Neural progenitor cell (in vitro differentiated cells): ENCODE results near the gene MYO18B.

Experiments
- EZH2 ChIP-seq: fragments of 200-600 bp; sonication (generic); IDR thresholded peaks from 2 replicates; pipeline ENCODE4 v1.6.1; 2017; ENCODE audit warnings: antibody characterized with exemption, mild to moderate bottlenecking, moderate library complexity
- EZH2phosphoT487 ChIP-seq: fragments of 200-600 bp; sonication (generic); IDR thresholded peaks from 2 replicates; pipeline ENCODE4 v1.6.1; 2017; ENCODE audit warnings: antibody characterized with exemption
- TF ChIP-seq, protein P1 (sequence below): fragments of 200-600 bp; sonication (generic); IDR thresholded peaks from 2 replicates; pipeline ENCODE4 v1.5.1; 2017; ENCODE audit warnings: antibody characterized with exemption, mild to moderate bottlenecking

- TF ChIP-seq, protein P1, sequence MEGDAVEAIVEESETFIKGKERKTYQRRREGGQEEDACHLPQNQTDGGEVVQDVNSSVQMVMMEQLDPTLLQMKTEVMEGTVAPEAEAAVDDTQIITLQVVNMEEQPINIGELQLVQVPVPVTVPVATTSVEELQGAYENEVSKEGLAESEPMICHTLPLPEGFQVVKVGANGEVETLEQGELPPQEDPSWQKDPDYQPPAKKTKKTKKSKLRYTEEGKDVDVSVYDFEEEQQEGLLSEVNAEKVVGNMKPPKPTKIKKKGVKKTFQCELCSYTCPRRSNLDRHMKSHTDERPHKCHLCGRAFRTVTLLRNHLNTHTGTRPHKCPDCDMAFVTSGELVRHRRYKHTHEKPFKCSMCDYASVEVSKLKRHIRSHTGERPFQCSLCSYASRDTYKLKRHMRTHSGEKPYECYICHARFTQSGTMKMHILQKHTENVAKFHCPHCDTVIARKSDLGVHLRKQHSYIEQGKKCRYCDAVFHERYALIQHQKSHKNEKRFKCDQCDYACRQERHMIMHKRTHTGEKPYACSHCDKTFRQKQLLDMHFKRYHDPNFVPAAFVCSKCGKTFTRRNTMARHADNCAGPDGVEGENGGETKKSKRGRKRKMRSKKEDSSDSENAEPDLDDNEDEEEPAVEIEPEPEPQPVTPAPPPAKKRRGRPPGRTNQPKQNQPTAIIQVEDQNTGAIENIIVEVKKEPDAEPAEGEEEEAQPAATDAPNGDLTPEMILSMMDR: no peak
- TF ChIP-seq EZH2 (no peak), EZH2phosphoT487 (no peak)
These were observed 191.3 kb downstream of the MYO18B start for GRCh38 chr22:25933158-25933788.
